ENCODE results near the gene TNS1.
A peak's percentile ranks its signal among the peaks of the same experiment; 100 is the strongest.

Gene TNS1

DNA sequence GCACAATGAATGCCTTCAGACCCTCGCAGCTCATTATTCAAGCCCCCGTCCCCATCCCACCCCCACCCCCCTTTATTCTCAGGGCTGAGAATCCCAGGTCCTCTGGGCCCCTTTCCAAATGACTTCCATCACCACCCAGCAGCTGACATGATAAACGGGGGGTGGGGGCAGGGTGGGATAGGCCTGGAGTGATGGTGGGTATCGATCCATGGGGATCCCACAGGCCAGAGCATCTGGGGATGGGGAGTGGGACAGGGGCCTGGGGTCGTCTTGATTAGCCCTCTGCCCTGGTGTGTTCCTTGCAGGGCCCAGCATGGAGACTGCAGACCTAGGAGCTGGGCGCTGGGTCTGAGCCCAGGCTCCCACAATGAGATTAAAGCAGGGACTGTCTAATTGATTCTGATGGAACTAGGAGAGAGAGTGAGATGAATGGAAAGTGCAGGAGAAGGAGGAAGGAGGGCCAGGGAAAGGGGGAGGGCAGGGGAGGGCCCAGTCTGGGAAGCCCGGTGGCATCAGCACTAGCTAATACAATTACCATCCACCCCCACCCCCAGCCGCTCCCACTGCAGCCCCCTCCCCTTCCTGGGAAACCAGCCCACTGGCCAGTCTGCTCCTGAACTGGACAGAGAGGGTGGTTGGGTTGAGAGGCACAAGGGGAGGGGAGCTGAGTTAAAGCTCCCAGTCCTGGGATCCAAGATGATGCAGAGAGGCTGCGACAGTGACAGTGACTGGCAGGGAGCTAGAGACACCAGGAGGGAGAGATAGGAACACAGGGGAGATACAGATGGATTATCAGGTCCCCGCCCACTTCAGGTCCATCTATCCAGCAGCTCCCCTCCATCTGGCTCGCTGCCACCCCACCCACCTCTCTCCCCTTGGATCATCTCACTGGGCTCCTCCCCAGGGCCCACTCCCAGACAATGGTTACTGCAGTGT lies 13.1 kb upstream of the TNS1 start:
- no peak for DNase-seq

DNA sequence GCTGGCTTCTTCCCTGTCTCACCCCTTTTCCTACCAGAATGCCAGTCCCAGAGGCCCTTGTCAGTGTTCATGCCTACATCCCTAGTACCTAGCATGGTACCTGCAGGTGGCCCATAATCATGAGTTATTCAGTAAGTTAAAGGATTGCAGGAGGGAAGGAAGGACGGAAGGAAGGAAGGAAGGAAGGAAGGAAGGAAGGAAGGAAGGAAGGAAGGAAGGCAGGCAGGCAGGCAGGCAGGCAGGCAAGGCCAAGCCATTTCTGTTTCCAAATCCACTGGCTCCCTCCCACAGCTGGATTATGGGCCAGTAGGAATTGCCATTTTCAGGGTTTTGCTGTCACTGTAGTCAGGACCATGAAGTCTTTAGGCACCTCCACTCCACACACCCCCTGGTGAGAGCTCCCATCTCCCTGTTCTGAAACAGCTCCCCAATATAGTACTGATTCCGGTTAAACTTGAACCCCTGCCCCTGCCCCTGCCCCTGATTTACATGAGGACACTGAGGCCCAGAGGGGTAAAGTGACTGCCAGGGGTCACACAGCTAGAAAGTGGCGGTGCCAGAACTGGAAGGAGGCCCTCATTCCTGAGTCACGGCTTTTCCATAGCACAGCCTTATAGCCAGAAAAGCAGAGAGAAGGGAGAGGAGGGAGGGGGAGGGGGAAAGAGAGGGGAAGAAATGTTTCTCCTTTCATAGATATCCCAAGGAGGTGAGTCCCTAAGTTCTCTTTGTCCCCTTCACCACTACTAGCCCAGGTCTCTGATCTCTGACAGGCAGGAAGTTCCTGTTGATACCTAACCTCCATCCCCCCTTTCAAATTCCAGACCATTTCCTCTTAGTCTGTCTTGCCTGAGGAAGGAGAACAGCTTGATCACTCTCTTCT lies 12.2 kb upstream of the TNS1 start:
- DNase-seq: no peak

- DNase-seq: no peak
Measured at GRCh38 chr2:218013289-218013688, 10.5 kb upstream of the TNS1 start.

DNA sequence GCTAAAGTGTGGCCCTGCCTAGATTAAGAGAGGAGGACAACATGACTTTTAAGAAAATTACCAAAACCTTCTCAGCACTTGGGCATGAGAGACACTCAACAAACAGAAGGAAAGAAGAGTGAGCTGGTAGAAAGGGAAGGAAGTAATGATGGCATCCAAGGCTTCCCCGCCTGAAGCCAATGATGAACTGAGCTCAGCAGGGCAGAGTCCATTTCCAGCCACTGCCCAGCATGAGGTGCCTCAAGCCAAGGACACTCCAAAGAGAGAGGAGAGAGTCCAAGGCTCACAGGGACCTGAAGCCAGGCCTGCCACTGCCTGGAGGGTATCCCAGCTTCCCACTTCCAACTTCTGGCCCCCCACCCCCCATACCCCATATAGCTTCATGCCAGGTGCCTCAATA lies 9.5 kb upstream of the TNS1 start:
- DNase-seq: no peak

DNA sequence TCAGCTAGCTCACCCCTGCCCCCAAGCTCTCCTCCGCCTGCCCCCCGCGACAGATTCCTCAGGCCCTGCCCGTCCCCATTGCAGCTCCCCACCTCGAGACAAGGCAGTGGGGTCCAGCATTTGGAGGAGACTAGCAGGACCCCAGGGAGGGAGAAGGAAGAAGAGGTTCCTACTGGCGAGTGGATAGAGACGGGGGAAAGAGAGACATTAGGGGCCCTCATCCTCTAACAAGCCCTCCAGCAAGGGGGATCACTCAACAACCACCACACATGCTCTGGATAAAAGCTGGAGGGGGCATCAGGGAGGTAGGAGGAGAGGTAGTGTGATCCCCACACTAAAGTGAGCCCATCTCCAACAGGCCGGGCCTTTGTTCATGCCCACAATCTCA lies 8.9 kb upstream of the TNS1 start:
- DNase-seq: no peak

- no peak for DNase-seq
Measured at GRCh38 chr2:218010984-218011652, 8.3 kb upstream of the TNS1 start.

GRCh38 chr2:218010140-218010983 lies 7.6 kb upstream of the TNS1 start:
- peak; percentile 11 for DNase-seq

GRCh38 chr2:218009765-218010139 lies 7.0 kb upstream of the TNS1 start:
- no peak for DNase-seq

DNA sequence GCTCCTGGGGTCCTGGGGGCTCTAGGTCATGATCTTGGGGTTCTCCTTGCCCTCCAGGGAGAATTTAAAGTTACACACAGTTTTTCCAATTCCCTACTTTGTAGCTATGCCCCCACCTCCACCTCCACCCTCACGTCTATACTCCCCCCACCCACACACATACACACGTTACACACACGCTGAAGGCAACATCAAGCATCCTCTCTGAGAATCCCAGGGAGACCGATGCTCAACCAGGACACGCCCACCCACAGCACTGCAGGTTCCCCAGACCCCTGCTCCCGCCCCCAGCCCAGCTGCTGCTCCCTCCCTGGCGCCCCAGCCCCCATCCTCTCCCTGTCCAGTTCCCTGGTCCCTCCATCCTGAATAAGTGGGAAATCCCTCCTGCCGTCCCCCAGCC lies 6.4 kb upstream of the TNS1 start:
- DNase-seq: no peak

- DNase-seq: no peak
Measured at GRCh38 chr2:218008060-218009040, 5.6 kb upstream of the TNS1 start.

DNA sequence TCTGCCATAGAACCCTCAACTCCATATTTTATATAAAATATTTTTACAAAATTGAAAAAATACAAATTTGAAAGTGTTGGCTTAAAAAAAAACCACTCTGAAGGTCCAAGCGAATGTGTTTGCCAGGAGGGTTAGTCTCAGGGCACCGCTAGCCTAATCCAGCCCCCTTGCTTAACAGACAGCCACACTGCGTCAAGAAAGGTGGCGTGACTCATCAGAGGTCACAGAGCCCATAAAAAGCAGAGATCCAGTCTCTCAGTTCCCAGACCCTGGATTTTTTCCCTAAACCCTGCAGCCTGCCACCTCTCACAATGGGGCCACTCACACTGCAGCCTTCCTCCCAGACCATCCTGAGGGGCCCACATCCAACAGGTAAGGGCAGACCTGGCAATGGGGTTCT lies 3.9 kb upstream of the TNS1 start:
- DNase-seq: no peak

- no peak for DNase-seq
Measured at GRCh38 chr2:218005486-218005885, 2.7 kb upstream of the TNS1 start.

DNA sequence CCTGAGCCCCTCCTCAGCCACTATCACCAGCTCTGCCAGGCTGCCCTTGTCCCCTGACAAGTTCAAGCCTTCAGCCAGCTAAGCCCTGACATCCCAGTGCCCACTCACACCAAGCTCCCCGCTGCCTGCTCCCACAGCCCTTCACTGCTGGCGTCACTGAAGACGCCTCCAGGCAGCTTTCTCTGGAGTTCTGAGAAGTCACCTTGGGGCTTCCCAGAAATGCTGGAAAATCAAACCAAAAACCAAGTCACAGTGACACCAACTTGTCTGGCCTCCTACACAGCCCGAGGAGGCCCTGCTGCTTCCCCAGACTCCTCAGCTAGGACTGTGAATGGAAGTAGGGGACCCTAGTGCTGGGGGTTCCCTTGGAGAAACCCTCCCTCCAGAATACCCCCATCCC lies 2.2 kb upstream of the TNS1 start:
- no peak for DNase-seq

- no peak for DNase-seq
Measured at GRCh38 chr2:218003981-218004419, 1.2 kb upstream of the TNS1 start.

DNA sequence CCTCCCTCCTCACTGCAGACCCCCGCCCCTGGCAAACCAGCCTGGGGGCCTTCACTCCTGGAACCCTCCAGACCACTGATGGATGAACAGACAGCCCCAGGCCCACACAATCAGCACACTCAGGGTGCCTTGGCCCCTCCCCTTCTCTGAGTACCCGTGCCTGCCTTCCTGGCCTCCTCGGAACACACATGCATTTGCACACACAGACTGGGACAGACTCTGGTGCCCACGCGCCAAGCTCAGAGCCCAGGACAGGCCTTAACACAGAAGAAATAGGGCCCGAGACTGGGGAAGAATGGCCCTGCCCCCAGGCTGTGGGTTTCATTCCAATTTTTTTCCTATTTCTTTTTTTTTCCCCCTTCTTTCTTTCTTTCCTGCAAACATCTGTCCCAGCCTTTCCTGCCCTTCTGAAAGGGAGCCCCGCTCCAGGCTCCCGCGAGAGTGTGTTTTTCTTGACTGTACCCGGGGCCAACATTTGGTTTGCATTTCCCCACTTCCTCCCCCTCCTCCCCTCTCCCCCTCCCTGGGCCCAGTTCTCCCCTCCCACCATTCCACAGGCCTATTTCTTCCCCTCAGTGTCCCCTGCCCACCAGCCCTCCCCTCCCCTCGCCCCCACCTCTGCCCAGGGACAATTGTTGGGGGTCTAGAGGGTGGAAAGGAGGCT lies 618 bp upstream of the TNS1 start:
- no peak for DNase-seq

DNA sequence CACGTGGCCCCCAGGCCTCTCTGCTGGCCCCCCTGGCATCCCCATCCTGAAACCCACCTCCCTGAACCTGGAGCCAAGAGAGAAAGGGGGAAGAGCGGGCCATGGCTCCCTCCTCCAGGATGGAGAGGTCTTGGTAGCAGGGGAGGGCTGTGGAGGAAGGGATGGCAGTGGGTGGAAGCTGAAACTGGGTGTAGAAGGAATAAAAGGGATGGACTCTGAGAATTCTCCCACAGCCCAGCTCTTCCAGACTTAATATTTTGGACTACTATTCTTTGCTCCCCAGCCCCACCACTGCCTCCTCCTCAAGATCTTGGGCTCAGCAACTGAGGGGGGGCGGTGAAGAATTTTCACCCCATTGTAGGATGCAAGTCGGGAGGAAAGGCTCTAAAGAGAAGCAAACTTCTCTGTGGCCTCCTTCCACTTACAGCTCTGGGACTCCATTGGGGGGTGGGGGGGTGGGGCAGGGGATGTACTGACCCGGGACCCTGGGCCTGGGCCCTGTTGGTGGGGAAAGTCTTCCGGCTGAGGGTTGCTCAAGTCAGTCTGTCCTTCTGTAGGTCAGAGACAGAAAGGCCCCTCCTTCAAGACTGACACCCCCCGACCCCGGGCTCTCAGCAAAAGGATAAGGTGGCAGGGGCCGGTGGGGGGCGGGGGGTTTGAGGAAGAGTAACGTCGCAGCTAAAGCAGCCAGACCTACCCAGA lies 501 bp downstream of the TNS1 start:
- DNase-seq: no peak

GRCh38 chr2:218001629-218002028 lies 1.2 kb downstream of the TNS1 start:
- no peak for DNase-seq

DNA sequence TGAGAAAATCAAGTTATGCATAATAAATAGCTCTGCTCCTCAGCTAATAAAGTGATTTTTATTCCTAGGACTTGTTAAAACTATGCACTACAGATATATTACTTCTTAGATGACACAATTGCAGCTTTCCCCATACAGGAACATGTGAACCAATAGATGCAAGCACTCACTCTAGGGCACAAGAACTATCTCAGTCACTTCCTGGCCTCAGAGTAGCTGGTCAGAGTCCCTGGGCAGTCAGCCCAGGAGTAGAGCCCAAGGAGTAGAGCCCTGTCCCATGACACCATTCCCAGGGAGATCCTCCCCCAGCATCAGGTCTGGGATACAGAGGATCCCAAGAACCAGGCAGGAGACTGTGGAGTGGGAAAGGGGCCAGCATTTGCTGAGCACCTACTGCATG lies 2.7 kb downstream of the TNS1 start:
- no peak for DNase-seq

- no peak for DNase-seq
Measured at GRCh38 chr2:217999595-217999959, 3.2 kb downstream of the TNS1 start.
